Activated CD8-positive, alpha-beta memory T cell treated with anti-CD3 and anti-CD28 coated beads for 48 hours (primary cell): ENCODE results near the gene TET3.

Source experiments
- DNase-seq, 3 experiments: peaks; one replicate each; pipeline ENCODE4 v3.0.0-alpha.2; 2020; ENCODE audit warnings: low read depth in 2 of 3, low spot score in 2 of 3

The TET3 gene

DNA sequence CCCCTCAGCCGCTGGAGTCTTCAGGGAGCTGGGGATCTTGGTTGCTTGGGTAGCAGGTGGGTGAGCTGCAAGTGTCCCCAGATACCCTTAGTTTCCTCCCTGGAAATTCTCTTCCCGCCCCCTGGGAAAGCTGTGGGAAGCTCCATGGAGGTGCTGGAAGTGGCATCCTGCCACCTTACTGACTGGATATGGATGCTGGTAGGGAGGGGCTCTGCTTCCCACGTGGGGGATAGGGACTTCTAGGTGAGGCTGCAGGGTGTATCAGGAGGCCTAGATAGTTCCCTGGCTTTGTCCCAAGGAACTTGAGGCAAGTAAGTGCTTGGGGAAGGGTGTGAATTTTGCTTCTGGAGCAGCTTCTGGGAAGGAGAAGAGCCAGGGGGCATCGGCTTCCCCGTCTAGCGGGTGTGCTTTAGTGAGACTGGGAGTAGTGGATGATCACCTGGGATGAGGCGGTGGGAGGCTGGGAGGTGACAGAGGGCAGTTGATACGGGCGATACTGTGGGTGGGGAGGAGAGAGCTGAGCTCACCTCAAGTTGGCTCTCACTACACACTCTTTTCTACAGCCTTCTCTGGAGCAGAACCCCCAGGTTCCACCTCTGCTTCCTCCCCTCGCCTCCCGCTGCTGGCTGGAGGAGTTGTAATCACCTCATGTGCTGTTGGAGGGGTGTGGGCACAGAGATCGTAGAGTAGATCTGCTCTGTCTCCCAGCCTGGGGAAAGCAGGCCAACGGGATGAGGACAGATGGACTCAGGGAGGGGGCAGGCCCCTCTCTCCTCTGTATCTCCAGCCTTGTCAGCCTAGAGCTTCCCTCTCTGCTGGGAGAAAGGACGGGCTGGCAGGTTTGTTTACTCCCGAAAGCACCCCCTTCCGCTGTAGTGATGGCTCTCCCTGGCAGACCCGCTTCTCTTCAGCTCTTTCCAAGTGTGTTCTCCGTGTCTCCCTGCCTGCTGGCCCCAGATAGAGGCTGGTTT, 19.8 kb downstream of the TET3 start:
- DNase-seq = no peak

DNA sequence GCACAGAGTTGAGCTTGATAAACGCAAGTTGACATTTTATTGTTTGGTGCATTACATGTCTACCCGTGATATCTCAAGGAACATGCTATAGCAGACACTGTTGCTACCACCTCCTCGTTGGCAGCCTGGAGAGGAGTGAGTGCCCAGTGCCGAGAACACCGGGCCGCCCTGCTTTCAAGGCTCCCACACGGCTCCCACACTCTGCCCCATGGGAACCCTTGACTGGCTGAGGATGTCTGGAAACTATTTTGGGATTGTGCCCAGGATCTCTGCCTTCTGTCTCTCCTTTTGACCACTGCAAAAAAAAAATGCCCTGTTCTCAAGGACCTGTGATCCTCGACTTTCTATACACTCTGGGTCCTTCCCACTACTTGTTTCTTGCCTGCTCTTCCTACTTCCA, 21.1 kb downstream of the TET3 start:
- DNase-seq = no peak

DNA sequence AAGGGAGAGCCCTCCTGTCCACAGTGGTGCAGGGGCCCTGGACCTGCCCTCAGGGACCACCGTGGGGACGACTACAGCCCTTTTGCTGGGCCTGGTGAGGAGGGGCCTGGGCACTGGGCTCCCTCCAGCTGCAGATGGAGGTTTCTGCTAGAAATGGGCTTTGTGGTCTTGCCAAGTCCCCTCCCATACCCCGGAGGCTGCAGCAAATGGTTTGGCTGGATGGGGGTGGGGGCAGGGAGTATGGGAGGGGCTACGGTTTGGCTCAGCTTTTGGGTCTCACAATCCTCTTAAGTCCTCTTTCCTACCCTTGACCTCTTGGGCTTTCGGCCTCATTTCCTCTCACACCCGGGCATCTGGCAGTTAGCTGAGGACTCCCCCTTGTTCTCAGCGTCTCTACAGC, 21.7 kb downstream of the TET3 start:
- DNase-seq = no peak

DNA sequence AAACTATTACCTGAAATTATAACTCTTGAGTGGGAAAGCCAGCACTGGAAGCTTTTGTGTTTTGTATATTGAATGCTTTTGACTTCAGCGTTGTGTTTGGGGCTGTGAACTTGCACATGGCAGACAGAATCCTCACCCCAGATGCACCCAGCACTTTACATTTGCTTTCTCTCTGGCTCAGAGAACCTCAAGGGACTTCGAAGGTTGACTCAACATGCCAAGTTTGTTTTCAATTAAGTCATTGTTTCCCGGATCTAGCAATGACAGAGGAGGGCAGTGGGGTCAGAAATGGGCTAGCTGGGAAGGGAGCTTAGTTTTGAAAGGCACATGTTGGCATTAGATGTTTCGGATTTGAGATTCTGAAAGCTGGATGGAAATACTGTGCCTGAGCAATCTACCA, 22.4 kb downstream of the TET3 start:
- no peak for DNase-seq

DNA sequence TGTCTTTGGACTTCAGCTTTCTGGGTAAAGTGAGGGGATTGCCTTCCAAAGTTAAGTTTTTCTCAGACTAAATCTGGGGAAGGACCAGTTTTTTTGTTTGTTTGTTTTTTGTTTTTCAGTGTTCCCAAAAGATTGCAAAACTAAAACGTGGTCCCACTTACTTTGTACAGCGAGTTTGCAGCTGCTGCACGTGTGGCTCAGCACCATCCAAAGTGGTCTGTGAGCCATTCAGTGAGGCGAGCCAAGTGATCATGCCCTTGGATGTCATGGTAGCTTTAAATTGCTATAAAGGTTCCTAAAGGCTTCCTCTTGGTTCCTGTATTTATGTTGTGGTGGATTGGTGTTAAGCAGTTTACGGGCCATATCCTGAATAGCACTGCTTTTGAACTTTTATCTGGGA, 23.0 kb downstream of the TET3 start:
- DNase-seq = no peak

DNA sequence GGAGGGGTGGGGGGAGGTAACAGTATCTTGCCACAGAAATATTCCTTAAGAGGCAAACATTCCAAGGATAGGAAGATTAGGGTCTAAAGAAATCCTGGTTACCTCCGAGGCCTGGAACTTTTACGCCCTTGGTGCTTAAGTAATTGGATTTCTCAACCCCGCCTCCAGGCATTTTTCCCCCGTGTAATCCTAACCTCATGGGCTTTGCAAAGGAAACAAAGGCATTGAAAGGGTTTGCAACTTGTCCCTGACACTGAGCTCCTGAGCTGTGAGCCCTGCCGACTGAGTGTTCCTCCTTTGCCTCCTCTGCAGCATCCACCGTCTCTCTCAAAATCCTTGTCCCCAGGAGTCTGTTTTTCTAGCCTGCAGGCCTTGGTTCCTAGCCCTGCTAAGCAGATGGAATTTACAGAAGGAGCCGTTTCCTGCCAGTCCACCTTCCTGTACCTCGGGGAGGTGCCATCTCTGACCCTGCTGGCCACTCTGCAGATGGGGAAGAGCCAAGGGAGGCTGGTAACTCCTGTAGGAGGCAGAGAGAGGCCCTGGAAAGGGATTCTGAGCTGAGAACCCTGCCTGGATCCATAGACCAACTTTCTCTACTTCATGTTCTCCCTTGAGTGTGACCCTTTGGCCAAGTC, 24.2 kb downstream of the TET3 start:
- DNase-seq = no peak

DNA sequence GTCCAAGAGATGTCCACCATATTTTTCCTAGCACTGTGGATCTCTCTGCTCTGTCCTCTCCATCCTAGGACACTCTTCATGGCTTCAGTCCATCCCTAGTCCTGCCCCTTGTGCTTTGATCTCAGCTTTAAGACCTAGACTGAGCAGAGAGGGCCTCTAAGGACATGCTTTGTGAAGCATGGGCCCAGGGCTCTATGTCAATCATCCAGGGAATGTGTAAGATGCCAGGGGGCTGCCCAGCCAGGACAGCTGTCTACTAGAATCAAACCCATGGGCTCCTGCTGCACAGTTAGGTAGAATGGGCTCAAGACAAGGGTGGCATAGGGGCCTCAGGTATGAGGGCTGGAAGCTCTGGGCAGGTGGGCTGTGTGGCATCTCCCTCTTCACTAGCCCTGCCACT, 24.9 kb downstream of the TET3 start:
- DNase-seq = no peak

DNA sequence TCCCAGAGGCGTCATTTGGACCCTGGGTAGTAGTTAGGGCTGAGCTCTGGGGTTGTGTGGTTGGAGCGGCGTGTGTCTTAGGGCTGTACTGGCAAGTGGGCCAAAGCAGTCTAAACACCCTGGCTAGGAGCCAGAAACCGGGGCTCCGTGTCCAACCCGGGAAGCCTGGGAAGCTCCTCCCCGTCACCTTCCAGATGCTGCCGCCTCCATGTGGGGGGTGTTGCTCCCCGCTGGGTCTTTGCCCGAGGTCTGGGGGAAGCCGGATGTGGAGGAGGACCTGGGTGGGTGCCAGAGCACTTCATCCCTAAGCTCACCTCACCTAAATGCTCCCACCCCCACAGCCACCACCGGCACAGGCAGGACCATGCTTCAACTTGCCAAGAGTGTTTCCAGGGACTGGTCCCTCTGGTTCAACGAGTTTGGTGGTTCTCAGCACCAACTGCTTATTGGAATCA, 25.4 kb downstream of the TET3 start:
- no peak for DNase-seq

DNA sequence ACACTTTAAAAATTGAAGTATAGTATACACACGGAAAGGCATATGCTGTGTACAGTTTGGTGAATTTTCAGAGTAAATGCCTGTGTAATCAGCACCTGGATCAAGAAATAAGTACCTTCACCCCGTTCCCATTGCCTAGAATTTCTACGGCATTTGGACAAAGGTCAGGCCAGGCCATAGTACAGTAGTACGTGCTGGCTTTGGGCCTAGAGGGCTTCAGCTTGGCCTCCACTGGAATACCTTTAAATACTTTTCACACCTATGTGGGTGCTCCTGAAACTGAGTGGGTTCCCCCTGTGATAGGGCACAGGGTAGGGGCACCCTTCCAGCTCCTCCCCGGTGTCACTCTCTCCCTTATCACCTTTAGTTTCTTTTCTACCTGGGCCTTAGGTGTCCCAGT, 26.5 kb downstream of the TET3 start:
- no peak for DNase-seq

DNA sequence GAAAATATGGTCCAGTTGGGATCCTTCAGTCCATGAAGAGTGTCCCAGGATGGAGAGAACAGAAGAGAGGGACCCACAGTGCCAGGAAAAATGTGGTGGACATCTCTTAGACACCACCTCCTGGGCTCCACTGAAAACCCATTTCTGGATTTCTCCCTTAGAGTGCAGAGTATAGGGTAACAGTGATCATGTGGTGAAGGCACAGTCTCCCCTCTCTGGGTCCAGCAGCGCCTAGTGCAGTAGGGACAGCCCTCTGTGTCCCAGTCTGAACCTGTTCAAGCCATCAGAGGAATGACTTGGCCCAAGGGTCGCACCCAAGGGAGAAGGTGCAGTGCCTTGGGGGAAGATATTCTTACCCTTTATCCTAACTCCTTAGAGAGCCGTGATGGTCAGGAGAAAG, 30.1 kb downstream of the TET3 start:
- DNase-seq = no peak

DNA sequence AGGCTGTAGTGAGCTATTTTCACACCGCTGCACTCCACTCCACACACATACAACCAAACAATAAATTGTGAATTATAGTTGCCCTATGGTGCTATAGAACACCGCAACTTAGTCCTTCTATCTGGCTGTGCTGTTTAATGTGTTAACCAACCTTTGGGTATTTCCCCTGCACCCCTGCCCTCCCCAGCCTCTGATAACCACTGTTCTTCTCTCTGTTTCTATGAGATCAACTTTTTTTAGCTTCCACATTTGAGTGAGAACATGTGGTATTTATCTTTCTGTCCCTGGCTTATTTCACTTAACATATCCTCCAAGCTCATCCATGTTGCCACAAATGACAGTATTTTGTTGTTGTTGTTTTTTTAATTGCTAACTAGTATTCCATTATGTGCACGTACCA, 32.5 kb downstream of the TET3 start:
- DNase-seq = no peak

DNA sequence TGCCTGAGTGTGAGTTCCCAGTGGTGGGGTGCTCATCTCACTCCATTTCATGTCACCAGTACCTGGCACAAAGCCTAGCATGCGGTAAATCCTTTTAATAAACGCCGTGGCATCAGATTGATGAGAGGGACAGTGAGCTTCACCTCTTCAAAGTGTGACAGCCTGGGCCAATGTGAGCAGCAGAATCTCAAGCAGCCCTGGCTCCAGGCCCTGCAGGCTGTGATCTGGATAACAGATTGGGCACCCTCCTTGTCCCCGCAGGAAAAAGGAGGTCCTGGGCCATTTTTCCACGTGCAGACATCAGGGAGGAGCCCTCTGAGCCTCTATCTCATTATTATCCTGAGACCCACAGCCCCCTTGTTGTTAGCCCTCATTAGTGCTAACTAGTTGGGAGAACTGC, 34.8 kb downstream of the TET3 start:
- DNase-seq = no peak

DNA sequence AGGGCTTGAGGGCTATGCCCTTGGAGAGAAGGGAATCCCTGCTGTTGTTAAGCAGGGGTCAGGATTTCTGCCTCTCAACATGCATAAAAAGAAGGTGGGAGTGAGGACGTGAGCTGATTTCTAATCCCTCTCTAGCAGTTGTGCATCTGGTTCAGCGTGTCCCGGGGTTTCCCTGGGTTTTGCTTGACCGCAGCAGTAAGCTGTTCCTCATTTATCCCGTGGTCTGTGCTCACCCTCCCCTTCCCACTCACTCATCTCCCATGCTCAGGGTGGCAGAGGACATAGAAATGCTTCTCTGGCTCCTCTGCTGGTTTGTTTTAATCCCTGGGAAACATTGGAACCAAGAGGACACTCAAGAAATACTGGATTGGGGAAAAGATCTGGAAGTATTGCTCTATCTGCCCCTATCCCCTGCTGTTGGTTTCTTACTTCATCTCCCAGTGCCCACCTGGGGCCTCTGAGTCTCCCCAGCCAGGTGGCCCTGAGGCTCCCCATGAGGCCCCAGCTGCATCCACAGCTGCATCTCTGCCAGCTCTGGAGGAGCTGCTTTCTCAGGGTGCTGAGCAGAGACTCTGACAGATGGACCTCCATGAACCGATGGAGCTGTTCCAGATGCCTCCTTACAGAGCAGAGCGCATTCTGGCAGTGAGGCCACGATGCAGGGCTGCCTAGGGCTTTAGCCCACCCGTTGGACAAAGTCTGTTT, 36.1 kb downstream of the TET3 start:
- no peak for DNase-seq

DNA sequence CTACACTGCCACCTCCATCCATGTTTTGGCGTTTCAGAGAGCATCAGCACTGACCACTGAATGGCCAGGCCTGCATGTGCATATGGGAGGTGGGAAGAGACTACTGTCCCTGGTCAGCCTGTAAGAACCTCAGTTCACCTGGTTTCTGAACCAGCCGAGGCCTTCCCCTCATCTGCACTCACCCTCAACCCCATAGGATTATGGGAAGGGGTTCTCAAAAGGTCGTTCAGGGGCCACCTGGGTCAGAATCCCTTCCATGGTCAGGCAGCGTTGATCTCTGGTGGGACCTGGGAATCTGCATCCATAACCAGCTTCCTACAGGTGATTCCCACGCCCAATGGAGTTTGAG, 36.7 kb downstream of the TET3 start:
- DNase-seq = no peak

DNA sequence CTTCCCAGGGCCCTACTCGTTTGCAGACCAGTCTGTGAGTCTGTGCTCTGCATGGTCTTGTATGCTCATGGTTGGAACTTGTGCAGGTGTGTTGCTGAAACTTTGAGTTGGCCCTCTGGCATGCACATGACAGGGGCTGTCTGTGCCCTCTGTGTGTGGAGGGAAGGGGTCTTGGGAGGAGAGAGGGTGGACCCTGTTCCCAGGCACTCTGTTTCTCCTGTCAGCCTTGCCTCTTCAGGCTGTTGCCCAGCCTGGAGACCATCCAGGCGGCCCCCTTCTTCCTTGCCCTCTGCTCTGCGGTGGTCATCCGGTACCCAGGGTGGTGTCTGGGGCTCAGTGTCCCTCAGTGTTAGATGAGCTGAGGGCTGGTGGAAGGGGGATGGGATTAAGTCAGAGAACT, 39.5 kb downstream of the TET3 start:
- DNase-seq = no peak

DNA sequence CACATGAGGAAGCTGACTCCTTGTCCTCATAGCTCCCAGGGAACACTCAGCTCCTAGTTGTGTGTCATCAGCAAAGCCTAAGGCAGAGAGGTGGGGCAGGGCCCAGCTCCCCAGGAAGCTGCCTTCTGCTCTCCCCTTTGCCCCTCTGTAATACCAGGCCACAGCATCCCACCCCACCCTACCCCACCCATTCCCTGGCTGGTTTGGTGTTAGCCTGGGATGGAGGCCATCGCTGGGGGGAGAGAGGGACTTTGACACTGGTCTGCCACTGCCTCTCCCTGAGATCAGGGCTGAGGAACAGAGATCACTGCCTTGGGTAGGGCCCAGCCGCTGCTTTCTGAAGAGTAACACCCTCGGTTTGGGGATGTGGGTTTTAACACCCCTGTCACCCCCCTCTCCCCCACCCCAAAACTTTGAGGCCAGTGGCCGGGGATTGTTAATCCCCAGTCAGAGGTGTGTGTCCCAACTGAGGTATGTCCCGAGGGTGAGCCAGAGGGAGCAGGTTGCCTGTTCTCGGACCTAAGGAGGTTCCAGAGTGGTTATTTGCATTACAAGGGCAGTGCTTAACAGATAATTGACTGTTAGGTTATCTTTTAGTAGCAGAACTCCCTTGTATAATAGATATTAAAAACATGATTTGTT, 41.4 kb downstream of the TET3 start:
- no peak for DNase-seq

DNA sequence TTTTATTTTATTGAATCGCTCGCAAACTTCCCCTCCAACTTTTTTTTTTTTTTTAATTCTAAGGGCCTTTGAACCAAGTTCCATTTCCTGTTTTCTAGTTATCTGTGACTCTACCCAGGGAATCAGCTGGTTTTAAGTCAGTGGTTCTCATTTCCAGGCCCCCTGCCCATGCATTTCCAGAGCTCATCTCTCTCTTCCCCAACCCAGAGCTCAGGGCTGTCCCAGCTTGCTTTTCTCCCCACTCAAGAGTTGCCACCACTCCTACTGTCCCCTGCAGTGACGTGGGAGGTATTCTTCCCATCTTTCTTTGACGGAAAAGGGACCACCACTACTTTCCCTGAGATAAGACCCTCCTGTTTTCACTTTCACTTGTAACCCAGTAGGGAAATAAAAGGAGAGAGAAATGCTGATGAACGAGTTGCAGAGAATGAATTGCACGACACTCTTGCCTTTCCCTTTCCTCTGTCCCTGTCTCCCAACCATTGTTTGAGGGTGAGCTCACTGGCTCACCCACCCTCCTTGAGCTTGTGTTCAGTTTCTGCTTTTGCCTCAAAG, 42.1 kb downstream of the TET3 start:
- DNase-seq = no peak

DNA sequence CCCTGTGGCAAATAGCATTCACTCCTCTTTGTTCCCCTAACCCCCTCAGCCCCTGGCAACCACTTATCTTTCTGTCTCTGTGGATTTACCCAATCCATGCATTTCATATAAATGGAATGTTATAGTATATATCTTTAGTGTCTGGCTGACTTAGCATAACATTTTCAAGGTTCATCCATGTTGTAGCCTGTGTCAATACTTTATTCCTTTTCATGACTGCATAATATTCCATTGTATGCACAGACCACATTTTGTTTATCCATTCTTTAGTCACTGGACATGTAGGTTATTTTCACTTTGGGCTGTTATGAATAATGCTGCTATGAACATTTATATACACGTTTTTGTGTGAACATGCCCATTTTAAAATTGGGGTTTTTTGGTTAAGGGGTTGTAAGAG, 42.8 kb downstream of the TET3 start:
- DNase-seq = no peak

DNA sequence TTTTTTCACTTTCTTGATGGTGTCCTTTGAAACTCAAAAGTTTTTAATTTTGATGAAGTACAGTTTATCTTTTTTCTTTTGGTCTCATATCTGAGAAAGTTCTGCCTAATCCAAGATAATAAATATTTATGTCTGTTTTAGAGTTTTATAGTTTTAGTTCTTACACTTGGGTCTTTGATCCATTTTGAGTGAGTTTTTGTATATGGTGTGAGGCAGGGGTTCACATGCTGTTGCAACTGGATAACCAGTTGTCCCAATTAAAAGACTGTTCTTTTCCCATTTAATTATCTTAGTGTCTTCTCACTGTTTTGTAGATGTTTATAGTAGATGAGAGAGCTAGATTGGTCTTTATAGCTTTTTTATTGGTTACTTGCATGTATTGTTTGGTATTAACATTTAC, 43.6 kb downstream of the TET3 start:
- DNase-seq = no peak

DNA sequence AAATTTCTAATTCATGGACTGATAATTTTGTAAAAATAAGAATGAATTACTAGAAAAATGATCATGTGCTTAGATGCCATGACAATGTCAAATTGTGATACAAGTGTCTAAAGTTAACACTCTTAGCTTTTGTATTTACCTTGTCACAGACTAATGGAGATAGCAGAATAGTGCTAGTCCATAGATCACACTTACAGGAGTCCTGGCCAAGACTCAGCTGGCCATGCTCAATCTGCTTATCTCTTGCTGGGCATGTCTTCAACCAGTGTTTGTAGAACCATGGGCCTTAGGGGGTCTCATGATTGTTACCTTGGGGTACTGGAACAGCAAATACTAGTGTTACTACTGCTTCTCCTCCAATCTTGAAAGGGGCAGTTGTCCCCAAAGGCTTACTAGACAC, 44.0 kb downstream of the TET3 start:
- DNase-seq = no peak

DNA sequence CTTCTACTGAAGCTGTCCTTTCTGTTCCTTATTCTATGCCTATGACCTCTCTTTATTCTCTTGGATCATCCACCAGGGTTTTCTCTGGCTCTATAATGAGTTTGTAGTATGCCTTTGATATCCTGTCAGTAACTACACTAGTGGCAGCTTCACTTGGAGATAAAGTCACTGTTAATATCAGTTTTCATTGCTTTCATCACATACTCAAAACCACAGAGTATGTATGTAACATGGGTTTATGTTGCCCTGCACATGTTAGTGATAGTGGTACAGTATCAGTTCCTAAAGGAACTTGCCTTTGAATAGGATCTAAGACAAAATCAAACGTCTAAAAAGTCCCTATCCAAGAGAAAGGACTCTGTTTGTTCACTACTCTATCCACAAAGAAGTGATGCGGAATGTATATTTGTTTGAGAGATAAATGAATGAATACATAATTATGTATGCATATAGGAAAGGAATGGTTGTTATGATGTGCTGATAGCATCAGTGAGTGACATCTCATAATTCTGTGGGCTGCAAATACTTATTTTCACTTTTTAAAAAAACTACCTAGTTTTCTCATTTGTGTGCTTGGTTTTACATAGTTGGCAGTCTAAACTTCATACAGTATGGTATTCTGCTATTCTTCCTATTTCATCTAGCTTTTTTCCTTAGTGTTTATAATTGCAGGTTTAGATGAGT, 45.1 kb downstream of the TET3 start:
- no peak for DNase-seq
